T1000 (cell line): ENCODE results near the gene CELA2B.
A peak's percentile ranks its signal among the peaks of the same experiment; 100 is the strongest.
"Not testable (repeated sequence)": the region's sequence is repeated elsewhere in the genome, so short reads cannot be mapped to it uniquely, and the experiment has no call there.

Experiments used
- DNase-seq: peaks from one replicate; lab custom pipeline; 2025; ENCODE audit warnings: mixed read lengths; lab: John Stamatoyannopoulos, UW

CELA2B gene

DNA sequence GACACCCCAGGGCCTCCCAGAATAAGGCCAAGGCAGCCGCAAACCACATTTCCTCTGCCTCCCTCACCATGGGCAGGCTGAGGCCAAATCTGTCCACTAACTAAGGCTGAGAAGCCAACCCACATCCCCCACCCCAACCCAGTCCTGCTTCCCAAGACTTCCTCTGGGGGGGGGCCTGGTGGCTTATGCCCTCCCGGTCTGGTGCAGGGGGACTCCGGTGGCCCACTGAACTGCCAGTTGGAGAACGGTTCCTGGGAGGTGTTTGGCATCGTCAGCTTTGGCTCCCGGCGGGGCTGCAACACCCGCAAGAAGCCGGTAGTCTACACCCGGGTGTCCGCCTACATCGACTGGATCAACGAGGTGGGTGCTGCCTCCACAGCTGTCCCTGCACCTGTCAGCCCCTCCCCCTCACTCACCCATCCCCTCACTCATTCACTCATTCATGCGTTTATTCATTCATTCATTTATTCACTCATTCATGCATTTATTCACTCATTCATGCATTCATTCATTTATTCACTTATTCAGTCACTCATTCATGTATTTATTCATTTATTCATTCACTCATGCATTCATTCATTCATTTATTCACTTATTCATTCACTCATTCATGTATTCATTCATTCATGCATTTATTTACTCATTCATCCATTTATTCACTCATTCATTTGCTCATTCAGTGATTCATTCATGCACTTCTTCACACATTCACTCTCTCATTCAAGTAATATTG lies 30.3 kb upstream of the CELA2B start:
- DNase-seq: no peak

DNA sequence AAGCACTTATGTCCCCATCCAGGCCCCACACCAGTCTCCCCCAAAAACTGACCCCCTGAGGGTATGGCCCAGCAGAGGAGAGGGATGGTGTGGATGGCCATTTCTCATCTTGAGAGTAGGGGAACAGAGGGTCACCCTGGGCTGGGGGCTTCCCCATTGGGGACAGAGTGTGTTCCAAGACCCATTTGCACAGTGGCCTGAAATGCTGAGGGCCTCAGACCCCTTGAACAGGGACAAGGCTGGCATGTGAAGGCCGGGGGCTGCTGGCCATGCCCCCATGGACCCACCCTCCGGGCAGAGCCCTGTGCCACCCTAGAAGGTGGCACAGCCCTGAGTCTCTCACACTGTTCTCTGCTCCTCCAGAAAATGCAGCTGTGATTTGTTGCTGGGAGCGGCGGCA lies 29.7 kb upstream of the CELA2B start:
- DNase-seq: no peak

DNA sequence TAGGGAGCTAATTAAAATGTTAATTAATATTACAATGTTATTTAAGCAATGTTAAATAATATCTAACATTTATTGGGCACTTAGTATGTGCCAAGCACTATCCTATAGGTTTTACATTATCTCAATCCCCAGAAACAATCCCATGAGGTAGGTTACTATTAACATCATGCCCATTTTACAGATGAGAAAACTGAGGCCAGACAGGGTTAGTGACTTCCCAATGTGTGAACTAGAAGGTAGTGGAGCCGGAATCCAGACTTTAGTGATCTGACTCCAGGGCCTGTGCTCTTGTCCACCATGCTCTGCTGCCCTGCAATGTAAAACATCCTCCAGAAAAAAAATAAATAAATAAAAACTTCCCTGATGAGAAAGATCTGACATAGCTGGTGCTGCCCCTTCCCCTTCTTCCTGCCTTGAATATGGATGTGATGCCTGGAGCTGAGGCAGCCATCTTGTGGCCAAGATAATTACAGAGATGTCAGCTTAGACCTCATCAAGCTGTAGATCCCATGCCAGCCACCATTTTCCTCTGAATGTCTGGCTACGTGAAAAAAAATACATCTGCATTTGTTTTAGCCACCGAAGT lies 26.9 kb upstream of the CELA2B start:
- no peak for DNase-seq

DNA sequence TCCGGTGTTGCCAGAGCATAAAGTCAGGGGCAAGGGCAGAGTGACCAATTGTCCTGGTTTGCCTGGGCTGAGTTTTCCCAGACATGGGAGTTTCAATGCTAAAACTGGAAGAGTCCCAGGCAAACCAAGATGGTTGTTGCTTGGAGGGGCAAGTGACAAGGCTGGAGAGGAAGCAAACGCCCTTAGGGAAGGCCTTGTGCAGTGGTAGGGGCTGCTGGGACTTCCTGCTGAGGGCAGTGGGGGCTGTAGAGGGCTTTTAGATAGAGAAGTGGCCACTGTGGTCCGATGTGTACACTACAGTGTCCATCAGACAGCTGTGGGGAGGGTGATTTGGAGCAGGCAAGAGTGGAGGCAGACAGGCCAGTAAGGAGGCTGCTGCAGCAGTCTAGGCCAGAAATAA lies 26.3 kb upstream of the CELA2B start:
- DNase-seq: no peak

DNA sequence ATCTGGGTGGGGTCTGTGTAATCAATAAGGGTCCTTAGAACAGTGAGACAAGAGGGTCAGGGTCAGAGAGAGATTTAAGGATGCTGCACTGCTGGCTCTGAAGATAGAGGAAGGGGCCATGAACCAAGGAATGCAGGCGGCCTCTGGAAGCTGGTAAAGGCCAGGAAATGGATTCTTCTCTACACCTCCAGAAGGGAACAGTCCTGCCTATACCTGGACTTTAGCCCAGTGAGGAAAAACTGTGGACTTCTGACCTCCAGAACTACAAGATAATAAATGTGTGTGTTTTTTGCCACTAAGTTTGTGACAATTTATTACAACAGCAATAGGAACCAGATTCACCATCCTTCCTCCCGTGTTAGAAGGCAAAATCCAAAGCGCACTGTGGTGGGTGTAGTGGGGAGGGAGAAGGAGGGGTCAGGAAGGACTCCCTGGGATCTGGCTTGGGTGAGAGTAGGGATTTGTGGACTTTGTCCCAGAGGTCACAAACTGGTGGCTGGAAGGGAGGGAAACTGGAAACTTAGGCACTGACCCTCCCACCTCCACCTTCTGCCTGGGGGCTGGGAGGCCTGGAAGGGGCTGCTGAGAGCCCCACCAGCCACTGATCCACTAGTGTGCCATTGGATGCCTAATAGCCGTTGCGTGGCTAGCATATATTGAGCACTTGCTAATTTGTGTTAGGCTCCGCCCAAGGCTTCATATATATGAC lies 24.7 kb upstream of the CELA2B start:
- DNase-seq: no peak

DNA sequence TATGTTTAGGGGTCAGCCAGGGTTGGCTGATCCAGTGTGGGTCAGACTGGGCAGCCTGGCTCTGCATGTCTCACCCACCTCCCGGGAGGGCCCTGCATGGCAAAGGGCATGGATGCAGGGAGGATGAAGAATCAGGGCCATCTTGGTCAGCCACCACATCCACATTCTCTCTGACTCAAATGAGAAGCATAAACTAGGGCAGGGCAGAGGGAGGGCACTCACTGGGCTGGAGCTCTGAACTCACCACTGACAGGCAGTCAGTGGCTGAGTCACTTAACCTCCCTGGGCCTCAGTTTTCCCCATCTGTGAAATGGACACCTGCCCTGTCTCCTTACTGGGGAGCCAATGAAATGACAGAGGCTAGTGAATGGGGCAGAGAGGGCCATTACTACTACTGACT lies 23.7 kb upstream of the CELA2B start:
- DNase-seq: no peak

DNA sequence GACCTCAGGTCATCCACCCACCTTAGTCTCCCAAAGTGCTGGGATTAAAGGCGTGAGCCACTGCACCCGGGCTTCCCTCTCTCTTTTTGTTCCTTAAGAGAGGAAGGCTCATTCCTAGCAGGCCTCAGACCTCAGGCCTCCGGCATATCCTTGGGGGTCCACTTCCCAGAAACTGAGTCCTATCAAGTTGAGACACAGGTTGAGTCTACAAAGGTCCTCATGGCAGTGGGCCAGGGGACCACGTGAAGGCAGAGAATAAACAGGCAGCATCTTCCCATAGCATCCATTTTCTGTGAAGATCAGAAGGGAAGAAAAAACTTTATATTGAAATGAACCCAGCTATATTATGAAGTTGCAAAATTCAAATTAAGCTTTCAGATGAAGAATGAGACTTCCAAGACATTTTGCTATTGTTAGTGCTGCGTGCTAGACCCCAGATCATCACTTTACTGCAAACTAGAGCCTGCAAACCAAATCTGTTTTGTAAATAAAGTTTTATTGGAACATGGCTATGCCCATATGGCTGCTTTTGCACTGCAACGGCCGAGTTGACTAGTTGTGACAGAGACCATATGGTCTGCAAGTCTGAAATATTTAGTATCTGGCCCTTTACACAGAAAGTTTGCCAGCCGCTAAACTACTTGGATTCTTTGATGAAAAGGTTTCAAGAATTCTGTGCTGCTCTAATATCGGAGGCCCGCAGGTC lies 22.9 kb upstream of the CELA2B start:
- no peak for DNase-seq

DNA sequence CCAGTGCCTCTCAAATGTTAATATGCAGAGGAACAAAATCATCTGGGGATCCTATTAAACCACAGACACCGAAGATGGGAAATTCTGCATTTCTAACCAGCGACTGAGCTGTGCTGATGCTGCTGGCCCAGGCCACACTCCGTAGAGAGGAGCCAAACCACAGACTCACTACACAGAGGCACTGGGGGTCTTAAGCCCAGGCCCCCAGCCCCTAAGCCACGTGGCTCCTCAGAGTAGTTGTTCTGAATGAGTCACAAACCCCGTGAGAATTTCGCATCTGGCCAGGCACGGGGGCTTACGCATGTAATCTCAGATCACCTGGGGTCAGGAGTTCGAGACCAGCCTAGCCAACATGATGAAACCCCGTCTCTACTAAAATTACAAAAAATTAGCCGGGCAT lies 22.2 kb upstream of the CELA2B start:
- no peak for DNase-seq

DNA sequence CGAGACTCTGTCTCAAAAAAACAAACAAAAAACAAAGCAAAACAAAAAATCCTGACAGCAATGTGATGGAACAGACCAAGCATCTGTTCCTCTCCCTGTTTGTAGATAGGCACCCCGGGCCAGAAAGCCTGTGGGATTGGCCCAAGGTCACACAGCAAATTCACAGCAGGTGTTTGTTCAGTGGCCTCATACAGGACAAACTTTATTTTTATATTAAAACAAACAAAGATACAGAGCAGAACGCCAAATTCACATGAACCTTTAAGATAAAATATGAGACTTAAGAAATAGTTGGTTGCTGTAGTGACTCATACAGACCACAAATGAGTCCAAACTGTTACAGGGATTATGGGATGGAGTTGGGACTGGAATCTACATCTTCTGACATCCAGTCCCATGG lies 21.6 kb upstream of the CELA2B start:
- DNase-seq: no peak

DNA sequence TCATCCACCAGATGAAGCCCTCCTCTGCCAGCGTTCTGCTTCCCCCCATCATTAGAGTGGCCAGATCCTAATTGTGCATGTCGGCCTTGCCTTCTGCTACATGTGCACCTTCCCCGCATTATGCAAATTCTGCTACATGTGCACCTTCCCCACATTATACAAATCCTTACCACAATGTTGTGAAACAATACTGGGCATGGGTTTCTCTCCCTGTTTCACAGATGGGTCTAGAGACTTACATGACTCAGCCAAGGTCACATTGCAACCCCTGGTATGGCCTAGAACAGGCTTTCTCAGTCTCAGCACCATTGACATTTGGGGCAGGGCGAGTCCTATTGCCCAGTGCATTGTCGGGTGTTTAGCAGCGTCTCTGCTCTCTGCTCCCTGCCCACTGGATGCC lies 20.4 kb upstream of the CELA2B start:
- DNase-seq: no peak

DNA sequence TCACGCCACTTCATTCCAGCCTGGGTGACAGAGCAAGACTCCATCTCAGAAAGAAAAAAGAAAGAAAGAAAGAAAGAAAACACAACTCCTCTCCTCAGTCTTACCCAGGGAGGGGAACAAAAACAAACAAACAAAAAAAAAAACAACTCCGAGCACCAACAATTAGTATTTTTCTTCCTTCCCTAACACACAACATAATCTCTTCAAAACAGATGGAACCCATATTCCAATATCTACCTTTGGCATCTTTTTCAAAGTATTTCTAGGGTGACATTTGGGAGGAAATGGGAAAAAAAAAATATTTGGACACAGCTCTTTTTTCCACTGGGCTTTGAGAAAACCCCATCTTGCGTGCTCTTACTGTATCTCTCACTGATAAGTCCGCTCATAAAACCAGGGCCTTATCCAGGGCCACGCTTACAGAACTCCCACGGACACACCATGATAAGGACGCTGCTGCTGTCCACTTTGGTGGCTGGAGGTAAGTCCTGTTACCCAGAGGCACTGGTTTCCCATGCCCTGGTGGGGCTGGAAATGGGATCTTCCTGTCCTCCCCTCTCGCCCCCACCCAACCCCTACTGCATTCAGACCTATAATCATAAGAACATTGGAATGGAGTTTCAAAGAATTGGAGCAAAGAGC lies 19.5 kb upstream of the CELA2B start, which contains the start of gene CELA2A:
CELA2A (plus strand) TSS at position 420 of the 642 bp plus-strand sequence; CDS start at position 442, 22 bp downstream.
- no peak for DNase-seq

DNA sequence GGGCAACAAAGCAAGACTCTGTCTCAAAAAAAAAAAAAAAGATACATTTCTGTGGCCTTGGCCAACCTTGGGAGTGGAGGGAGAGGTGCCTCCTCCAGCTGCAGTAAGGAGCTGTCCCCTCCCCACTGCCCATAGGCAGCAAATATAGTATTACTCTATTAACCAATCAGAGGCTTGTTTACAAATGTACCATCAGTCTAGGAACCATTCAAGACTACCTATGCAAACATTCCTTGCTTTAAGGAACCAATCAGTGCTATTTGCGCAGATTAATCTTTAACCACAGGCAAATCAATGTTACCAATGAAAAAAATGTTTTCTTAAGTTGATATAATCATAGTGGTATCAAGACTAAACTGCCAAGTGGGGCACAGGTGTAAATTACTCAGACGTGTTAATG lies 18.3 kb upstream of the CELA2B start:
- no peak for DNase-seq

DNA sequence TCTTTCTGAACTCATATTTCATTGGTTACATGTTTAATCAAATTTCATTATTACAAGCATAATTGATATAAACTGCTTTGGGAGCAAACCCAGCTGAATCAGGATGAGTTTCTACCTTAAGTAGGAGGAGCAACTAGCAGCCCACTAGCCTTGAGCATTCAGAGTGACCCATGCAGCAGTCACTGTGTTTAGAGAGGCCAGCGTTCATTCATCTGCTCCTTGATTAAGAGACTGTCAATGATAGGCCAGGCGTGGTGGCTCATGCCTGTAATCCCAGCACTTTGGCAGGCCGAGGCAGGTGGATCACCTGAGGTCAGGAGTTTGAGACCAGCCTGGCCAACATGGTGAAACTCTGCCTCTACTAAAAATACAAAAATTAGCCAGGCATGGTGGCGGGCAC lies 17.5 kb upstream of the CELA2B start:
- not testable (repeated sequence) for DNase-seq

DNA sequence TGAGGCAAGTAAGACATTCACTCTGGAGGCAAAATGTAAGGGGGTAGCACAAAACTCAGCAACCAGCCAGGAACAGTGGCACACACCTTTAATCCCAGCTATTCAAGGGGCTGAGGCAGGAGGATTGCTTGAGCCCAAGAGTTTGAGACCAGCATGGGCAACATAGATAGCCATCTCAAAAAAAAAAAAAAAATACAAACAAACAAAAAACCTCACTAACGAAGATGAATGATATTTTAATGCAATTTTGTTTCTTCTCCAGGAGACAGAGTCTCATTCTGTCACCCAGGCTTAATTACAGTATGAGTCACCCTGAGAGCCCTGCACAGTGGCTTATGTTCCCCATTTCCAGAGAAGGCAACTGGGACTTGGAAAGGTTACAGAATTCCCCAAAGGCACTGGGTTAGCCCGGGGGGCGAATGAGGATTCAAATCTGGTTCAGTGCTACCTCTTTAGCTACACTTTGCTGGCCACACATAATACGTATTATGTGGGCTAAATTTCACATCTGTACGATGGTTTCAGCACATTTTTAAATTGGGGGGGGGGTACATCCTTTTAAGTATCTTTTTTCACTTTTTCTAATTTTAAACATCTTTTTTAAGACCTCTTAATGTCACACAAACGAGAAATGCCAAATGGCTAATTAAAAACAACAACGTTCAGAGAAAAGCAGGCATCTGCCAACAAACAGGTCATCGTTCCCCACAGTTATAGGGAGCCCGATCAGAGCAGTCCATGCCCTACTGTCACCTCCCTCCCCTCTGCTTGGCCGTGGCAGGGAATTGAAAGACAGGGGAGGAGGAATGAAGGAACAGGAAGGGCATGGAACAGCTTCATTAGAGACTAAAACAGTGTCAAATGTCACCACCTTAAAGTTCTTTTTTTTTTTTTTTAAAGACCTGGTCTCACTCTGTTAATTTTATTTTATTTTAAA lies 15.9 kb upstream of the CELA2B start:
- peak; percentile 29 for DNase-seq

DNA sequence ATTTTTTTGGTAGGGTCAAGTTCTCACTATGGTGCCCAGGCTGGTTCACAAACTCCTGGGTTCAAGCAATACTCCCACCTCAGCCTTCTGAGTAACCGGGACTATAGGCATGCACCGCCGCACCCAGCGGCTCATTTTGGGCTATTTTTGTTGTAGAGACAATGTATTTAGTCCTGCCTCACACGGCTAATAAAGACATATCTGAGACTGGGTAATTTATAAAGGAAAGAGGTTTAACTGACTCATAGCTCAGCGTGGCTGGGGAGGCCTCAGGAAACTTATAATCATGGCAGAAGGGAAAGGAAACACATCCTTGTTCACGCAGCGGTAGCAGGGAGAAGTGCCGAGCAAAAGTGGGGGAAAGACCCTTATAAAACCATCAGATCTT lies 15.2 kb upstream of the CELA2B start:
- DNase-seq: no peak

DNA sequence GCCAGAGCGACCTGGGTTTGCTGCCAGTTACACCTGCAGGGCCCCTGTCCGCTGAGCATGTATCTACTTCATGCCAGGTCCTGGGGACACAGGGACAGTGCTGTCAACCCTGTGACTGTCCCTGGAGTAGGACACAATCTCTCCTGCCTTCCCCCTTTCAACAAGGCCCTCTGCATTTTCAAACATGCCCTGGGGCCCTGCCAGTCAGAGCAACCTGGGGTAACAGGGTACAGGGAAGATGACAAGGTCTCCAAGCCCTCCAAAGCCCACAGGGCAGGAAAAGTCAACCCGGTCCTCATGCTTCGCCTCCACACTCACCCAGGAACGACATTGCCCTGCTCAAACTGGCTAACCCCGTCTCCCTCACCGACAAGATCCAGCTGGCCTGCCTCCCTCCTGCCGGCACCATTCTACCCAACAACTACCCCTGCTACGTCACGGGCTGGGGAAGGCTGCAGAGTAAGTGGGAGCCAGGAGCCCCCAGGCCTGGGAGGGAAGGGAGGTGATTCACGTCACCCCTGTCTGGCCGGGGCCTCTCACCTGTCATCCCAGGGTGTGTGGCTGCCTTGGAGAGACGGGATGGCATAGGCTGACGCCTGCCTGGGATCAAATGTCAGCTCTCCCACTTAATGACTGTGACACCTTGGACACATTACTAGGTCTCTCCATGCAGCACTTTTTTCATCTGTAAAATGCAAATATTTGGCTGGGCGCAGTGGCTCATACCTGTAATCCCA lies 12.7 kb upstream of the CELA2B start:
- not testable (repeated sequence) for DNase-seq

DNA sequence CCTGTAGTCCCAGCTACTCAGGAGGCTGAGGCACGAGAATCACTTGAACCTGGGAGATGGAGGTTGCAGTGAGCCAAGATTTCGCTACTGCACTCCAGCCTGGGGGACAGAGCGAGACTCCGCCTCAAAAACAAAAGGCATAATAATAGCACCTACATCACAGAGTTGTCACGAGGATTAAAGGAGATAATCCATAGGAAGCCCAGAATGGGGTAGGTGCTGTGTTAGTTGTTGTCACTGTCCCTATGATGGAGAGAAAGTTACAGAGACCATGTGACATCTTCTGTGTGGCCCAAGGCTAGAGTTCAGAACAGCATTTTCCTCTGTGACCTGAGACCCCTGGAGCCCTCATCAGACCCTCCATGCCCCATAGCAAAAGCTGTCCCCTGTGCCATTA lies 12.0 kb upstream of the CELA2B start:
- not testable (repeated sequence) for DNase-seq

DNA sequence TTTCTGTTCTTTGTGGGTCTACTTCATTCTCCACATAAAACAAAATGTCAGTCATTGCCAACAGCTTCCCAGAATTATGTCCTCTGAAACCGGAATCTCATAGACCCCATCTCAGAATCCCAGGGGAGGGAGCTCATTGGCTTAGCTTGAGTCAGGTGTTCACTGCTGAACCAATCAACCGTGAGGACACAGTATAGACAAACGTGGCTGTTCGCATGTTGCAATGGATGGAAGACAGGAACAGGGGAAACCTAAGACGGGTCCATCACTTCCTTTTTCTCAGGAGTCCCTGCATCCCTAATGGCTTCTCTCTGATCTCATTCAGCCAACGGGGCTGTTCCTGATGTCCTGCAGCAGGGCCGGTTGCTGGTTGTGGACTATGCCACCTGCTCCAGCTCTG lies 10.2 kb upstream of the CELA2B start:
- DNase-seq: no peak

DNA sequence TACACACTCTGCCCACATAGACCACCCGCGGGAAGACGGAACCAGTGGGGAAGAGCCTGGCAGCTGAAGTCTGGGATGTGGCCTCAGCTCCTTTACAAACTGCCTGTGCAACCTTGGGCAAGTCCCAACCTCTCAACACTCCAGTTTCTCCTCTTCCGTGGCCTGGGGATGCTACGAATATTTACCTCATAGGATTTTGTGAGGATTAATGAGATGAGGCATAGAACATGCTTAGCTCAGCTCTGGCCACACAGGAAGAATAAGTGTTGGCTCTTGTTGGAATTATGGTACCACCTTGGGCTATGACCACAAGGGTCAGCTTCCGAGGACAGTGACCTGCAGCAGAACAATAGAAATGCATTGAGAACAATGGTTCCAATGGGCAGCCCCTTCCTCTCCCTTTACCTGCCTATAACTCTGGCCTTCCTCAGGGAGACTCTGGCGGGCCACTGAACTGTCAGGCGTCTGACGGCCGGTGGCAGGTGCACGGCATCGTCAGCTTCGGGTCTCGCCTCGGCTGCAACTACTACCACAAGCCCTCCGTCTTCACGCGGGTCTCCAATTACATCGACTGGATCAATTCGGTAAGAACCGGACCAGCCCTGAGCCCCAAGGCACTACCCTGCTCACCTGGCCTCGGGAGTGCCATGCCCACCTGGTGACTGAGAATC lies 8.8 kb upstream of the CELA2B start:
- not testable (repeated sequence) for DNase-seq

DNA sequence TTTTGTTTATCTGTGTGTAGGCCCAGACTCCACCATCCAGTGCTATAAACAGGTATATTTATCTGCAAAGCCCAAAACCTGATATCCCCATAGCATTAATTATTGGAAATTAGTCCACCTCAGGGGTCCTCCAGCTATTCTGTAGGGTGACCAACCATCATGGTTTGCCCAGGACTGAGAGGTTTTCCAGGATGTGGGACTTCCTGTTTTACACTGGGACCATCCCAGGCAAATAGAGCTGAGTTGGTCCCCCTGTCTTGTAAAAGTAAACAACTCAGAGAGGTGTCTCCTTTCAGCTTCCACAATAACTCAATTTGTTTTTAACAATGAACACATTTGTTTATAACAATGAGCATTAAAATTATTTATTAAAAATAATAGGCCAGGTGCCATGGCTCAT lies 7.8 kb upstream of the CELA2B start:
- DNase-seq: no peak
